Peyer's patch (tissue), 4 donors: ENCODE data around the gene CD9. TPM values are rescaled to one million over a fixed set of nuclear protein-coding genes. Genes with fewer than 3 reads are reported as not detected.
"Not testable (repeated sequence)": the region's sequence is repeated elsewhere in the genome, so short reads cannot be mapped to it uniquely, and the experiment has no call there.

Source experiments
- DNase-seq, 3 donors: peaks; one replicate each; pipeline ENCODE4 v3.0.0-alpha.2; 2017 to 2019
- H3K27ac ChIP-seq, 4 donors: fragments of 200-600 bp; sonication (generic); one replicate each; pipeline ENCODE4 v1.5.1; 2016 to 2019
- H3K27me3 ChIP-seq, 2 donors: fragments of 200-600 bp; sonication (generic); one replicate each; pipeline ENCODE4 v1.5.1; 2019
- H3K36me3 ChIP-seq, 3 donors: fragments of 200-600 bp; sonication (generic); one replicate each; pipeline ENCODE4 v1.5.1; 2016 to 2019
- H3K4me1 ChIP-seq, 4 donors: fragments of 200-600 bp; sonication (generic); one replicate each; pipeline ENCODE4 v1.5.1; 2016 to 2019
- H3K4me3 ChIP-seq, 4 donors: fragments of 200-600 bp; sonication (generic); 1 replicate in 3 of 4; 2 replicates in 1 of 4; pipeline ENCODE4 v1.5.1; 2016 to 2019; ENCODE audit warnings: mild to moderate bottlenecking in 1 of 4
- H3K9me3 ChIP-seq, 4 donors: fragments of 200-600 bp; sonication (generic); one replicate each; pipeline ENCODE4 v1.5.1; 2016 to 2019; ENCODE audit warnings: mild to moderate bottlenecking in 1 of 4
- POLR2A ChIP-seq, 2 donors: fragments of 450-650 bp; IDR thresholded peaks; one replicate each; pipeline ENCODE4 v1.5.1; 2017; ENCODE audit warnings: antibody characterized with exemption in 2 of 2, mild to moderate bottlenecking in 2 of 2, moderate library complexity in 2 of 2
- total RNA-seq, 4 donors: library from RNA; depleted of rRNA; stranded (reverse); fragments of >200 nt; gene quantifications; one replicate each; pipeline ENCODE4 v1.1.0, GENCODE V29; 2016
- TF ChIP-seq, protein P1 (sequence below), 6 experiments: fragments of 450-650 bp in 4 of 6; fragments of 200-600 bp in 2 of 6; sonication (generic) in 1 of 6; IDR thresholded peaks; one replicate each; pipeline ENCODE4 v1.5.1; 2017 to 2019; ENCODE audit warnings: antibody characterized with exemption in 6 of 6, mild to moderate bottlenecking in 3 of 6, moderate library complexity in 1 of 6

Gene CD9
- total RNA-seq, 4 donors from 2014 or later = 31.4 to 176 (median 141) TPM

DNA sequence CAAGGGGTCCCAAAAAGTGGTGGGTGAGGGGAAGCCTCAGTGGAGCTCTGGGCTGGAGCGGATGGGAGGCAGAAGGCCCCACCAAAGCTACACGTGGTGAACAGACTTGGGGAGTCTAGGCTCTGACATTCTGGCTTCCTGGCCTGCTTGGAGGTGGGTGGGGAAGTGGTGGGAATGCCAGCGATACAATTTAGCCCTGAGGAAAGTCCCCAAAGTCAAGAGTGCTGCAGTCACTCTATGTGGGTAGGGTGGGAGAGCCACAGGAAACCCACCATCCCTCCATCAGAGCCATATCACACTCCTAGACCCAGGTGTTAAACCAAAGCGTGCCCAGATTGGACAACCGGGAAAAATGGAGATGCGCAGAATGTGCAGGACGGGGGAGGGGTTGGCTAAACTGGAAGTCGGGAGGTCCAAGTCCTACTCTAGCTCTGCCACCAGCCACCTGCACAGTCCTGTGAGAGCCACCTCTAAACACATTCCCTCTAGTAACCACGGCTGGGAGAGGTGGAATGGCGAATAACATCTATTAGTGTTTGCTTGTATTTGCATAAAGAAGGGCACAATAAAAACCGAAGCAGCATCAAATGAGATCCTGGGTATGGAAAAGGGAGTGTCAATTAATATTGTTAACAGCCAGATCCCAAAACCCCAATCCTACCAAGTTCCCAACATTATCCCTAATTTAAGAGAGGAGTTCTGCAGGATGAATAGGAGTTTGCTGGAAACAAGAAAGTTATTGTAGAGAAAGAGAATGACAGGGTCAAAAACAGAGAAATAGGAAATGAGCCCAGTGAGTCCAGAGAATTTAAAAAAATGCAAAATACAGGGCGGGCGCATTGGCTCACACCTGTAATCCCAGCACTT lies 14.0 kb upstream of the CD9 start:
- Histone ChIP-seq H3K27ac (no peak overlapping the region), H3K9me3 (no peaks in the 10 kb centered on the region), H3K4me3 (no peak overlapping the region), H3K4me1 (peaks cover 0 to 23% (median 15%) of the 10 kb centered on the region in 4 donors), H3K36me3 (no peaks in the 10 kb centered on the region), H3K27me3 (no peaks in the 10 kb centered on the region)
- DNase-seq = no peak
- TF ChIP-seq, protein P1, sequence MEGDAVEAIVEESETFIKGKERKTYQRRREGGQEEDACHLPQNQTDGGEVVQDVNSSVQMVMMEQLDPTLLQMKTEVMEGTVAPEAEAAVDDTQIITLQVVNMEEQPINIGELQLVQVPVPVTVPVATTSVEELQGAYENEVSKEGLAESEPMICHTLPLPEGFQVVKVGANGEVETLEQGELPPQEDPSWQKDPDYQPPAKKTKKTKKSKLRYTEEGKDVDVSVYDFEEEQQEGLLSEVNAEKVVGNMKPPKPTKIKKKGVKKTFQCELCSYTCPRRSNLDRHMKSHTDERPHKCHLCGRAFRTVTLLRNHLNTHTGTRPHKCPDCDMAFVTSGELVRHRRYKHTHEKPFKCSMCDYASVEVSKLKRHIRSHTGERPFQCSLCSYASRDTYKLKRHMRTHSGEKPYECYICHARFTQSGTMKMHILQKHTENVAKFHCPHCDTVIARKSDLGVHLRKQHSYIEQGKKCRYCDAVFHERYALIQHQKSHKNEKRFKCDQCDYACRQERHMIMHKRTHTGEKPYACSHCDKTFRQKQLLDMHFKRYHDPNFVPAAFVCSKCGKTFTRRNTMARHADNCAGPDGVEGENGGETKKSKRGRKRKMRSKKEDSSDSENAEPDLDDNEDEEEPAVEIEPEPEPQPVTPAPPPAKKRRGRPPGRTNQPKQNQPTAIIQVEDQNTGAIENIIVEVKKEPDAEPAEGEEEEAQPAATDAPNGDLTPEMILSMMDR (IDR thresholded peaks at IDR 0.05) = no peak
- no peak for TF ChIP-seq POLR2A (IDR thresholded peaks at IDR 0.05)

DNA sequence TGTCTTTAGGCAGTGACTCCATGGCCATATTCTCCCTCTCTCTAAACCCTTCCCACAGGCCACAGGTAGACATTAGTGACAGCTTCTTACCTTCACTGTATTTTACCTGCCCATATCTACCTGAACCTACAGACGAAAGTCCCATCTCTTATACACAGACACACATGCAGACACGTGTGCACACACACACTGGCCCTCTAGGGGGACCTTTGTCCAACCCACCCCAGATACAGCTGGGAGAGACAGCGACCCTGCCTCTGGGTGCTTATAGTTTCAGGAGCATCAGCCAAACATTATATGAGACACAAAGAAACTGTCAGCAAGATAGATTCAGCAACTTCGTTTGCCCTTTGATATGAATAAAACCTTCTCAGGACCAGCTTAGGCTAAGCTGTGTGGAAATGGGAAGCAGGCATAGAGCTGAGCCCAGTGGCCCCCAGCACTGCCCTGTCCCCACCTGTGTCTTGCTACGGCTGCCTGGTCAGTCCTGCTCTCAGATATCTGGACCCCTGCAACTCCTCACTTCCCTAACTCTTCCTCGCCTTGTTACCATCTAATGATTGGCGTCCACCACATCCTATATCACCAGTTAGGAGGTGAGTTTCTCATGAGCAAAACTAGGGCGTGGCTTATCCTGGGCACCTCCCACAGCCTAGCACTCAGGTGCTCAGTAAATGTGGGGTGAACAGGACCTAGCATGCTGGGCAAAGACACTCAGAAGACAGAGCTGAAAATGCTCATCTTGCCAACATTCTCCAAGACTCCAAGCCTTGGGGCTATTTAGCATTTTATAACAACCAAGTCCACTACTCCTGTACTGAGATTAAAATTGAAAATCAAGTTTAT lies 12.0 kb upstream of the CD9 start:
- Histone ChIP-seq H3K27me3 (no peaks in the 10 kb centered on the region), H3K27ac (no peak overlapping the region)

DNA sequence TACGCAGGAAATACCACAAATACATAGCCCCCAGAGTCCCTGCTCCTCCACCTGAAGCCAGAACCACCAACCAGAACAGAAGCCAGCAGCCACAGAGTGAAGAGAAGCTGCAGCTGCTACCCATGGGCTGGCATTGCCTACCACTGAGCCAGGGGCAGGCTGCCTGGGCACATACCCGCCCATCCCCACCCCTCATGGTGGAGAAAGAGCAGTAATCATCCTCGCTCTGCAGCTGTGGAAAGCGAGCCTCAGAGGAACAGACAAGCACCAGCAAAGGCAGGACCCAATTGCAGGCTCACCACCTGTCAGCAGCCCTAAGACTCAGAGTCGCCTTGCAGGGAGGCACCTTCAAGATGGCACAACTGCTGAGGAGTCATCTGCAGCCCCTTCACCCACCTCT lies 11.2 kb upstream of the CD9 start:
- no peaks in the 10 kb centered on the region for H3K36me3 ChIP-seq
- DNase-seq = no peak
- H3K9me3 ChIP-seq = no peaks in the 10 kb centered on the region
- H3K4me1 ChIP-seq = no peaks in the 10 kb centered on the region
- H3K27ac ChIP-seq = no peak overlapping the region
- H3K4me3 ChIP-seq = no peak overlapping the region
- no peaks in the 10 kb centered on the region for H3K27me3 ChIP-seq
- no peak for TF ChIP-seq POLR2A (IDR thresholded peaks at IDR 0.05)
- TF ChIP-seq, protein P1 (IDR thresholded peaks at IDR 0.05) = no peak

More for the DNA sequence above, 12.0 kb upstream of the CD9 start:
- Histone ChIP-seq H3K4me1 (peaks cover 0 to 6% (median 2%) of the 10 kb centered on the region in 4 donors), H3K9me3 (no peaks in the 10 kb centered on the region), H3K36me3 (no peaks in the 10 kb centered on the region), H3K4me3 (no peak overlapping the region)
- TF ChIP-seq, protein P1 (IDR thresholded peaks at IDR 0.05) = no peak
- no peak for TF ChIP-seq POLR2A (IDR thresholded peaks at IDR 0.05)
- no peak for DNase-seq

DNA sequence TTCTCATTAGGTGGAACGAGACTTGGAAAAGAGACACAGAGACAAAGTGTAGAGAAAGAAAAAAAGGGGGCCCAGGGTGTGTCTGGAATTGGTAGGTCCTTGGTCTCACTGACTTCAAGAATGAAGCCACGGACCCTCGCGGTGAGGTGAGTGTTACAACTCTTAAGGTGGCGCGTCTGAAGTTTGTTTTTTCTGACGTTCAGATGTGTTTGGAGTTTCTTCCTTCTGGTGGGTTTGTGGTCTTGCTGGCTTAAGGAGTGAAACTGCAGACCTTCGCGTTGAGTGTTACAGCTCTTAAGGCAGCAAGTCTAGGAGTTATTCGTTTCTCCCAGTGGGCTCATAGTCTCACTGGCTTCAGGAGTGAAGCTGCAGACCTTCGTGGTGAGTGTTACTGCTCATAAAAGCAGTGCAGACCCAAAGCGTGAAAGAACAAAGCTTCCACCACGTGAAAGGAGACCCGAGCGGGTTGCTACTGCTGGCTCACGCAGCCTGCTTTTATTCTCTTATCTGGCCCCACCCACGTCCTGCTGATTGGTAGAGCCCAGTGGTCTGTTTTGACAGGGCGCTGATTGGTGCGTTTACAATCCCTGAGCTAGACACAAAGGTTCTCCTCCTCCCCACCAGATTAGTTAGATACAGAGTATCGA lies 10.1 kb upstream of the CD9 start:
- not testable (repeated sequence) for H3K27me3 ChIP-seq, H3K27ac ChIP-seq, DNase-seq, H3K4me1 ChIP-seq, H3K9me3 ChIP-seq, H3K36me3 ChIP-seq, H3K4me3 ChIP-seq

DNA sequence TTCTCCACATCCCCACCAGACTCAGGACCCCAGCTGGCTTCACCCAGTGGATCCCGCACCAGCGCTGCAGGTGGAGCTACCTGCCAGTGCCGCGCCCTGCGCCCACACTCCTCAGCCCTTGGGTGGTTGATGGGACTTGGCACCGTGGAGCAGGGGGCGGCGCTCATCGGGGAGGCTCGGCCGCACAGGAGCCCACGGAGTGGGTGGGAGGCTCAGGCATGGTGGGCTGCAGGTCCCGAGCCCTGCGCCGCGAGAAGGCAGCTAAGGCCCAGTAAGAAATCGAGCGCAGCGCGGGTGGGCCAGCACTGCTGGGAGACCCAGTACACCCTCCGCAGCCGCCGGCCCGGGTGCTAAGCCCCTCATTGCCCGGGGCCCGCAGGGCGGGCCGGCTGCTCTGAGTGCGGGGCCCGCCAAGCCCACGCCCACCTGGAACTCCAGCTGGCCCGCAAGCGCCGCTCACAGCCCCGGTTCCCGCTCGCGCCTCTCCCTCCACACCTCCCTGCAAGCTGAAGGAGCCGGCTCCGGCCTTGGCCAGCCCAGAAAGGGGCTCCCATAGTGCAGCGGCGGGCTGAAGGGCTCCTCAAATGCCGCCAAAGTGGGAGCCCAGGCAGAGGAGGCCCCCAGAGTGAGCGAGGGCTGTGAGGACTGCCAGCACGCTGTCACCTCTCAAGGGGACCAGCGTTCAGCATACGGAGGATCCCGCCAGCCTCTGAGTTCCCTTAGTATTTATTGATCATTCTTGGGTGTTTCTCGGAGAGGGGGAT lies 9.3 kb upstream of the CD9 start:
- H3K9me3 ChIP-seq, DNase-seq, H3K27ac ChIP-seq, H3K36me3 ChIP-seq, H3K4me1 ChIP-seq, H3K4me3 ChIP-seq, H3K27me3 ChIP-seq: not testable (repeated sequence)
